GM21717 (cell line): ENCODE results near the gene YTHDF2.
"Not testable (repeated sequence)": the region's sequence is repeated elsewhere in the genome, so short reads cannot be mapped to it uniquely, and the experiment has no call there.

Experiments
- ATAC-seq: cut with Tn5 transposase; IDR thresholded peaks from one replicate; pipeline ENCODE4 v1.9.1; 2021; ENCODE audit warnings: mild to moderate bottlenecking, moderate library complexity; ENCODE audit not compliant: unreplicated experiment

The YTHDF2 gene

DNA sequence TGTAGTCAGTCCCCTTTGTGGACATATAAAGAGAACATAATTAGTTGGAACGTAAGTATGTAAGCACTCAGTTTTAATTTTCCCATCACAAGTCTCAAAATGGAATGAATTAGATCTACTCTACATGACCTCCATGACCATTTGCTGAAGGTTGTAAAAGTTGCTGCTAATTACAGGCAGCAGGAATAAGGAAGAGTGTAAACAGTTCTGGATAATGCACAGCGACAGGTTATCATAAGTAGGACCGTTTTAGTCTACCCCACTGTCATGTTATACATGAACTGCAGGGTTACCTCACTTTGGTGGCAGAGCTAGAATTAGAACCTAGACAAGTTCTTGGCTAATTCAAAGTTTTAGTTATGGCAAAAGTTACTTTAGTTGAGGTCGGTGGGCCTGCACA is 21.7 kb downstream of the YTHDF2 start:
- no peak for ATAC-seq

DNA sequence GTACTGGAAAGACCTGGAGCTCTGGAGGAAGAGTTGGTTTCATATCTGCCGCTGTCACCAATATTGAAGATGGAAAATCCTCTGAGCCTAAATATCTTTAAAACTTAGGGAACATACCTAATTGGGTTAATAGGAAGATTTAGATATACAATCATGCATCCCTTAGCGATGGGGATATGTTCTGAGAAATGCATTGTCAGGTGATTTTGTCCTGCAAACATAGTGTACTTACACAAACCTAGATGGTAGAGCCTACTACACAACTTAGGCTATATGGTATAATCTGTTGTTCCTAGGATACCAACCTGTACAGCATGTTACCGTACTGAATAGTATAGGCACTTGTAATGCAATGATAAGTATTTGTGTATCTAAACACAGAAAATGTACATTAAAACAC is 22.5 kb downstream of the YTHDF2 start:
- ATAC-seq: no peak

- ATAC-seq: no peak
These were observed 24.4 kb downstream of the YTHDF2 start for GRCh38 chr1:28761189-28761588.

- no peak for ATAC-seq
These were observed 29.9 kb downstream of the YTHDF2 start for GRCh38 chr1:28766532-28767183.

GRCh38 chr1:28770601-28771165 is 33.9 kb downstream of the YTHDF2 start:
- ATAC-seq: no peak

GRCh38 chr1:28771921-28772320 is 35.2 kb downstream of the YTHDF2 start:
- not testable (repeated sequence) for ATAC-seq

DNA sequence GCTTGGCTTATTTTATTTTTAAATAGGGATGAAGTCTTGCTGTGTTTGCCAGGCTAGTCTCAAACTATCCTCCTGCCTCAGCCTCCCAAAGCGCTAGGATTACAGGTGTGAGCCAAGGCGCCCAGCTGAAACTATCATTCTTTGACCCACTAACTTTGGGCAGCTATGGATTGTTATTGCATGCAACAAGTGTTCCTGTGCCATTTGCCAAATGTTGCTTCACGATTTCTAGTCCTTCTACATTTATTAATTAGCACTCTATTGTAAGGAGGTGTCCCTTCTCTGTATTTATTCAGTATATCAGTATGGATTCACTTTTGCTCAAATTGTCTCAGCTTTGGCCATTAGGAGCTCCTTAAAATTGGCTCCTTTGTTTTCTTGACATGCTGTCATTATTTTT is 36.4 kb downstream of the YTHDF2 start:
- no peak for ATAC-seq

GRCh38 chr1:28775121-28775942 is 38.6 kb downstream of the YTHDF2 start:
- ATAC-seq: no peak

DNA sequence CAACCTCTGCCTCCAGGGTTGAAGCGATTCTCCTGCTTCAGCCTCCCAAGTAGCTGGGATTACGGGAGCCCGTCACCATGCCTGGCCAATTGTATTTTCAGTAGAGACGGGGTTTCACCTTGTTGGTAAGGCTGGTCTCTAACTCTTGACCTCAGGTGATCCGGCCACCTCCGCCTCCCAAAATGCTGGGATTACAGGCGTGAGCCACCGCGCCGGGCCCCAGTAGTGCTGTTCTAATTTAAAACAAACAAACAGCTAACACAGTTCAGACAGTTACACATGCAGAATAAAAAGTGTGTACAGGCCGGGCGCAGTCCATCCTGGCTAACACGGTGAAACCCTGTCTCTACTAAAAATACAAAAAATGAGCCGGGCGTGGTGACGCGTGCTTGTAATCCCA is 39.6 kb downstream of the YTHDF2 start:
- ATAC-seq: no peak

DNA sequence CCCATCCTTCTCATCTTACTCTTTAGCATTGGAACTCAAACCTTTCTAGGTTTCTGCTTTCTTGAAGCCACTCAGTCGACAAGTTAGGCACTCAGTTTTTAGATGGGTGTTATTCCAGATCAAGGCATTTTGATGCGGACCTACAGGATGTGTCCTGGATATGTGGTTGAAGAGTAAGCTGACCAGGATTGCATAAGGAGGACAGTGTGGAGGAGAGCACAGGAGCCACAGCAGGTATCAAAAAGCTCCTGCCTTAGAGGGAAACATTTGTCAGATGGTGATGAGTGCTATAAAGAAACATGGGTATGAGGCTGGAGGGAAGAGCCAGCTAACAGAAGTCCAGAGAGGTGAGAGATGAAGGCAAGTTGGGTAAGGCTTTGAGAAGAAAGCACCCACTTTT is 41.3 kb downstream of the YTHDF2 start:
- ATAC-seq: no peak

DNA sequence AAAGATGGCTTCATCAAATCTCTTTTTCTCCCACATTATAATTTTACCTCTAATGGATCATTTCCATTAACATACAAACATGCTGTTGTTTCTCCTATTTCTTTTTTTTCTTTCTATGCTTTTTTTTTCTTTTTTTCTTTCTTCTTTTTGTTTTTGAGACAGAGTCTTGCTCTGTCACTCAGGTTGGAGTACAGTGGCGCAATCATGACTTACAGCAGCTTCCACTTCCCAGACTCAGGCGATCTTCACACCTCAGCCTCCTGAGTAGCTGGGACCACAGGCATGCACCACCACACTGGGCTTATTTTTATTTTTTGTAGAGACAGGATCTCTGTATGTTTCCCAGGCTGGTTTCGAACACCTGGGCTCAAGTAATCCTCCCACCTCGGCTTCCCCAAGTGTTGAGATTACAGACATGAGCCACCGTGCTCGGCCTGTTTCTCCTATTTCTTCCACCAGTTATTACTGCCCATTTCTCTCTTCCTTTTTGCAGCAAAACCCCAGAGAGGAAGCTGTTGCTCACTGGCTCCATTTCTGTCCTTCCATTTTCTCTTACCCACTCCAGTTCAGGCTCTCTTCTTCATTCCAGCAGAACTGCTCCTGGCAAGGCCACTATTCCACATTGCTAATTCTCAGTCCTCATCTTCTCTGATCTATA is 43.1 kb downstream of the YTHDF2 start:
- no peak for ATAC-seq

DNA sequence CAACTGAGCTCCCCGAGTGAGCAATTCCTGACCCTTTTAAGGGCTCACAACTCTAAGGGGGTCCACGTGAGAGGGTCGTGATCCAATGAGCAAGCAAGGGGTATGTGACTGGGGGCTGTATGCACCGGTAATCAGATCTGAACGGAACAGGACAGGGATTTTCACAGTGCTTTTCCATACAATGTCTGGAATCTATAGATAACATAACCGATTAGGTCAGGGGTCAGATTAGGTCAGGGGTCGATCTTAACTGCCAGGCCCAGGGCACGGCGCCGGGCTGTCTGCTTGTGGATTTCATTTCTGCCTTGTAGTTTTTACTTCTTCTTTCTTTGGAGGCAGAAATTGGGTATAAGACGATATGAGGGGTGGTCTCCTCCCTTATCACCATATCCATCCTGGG is 44.6 kb downstream of the YTHDF2 start:
- no peak for ATAC-seq

DNA sequence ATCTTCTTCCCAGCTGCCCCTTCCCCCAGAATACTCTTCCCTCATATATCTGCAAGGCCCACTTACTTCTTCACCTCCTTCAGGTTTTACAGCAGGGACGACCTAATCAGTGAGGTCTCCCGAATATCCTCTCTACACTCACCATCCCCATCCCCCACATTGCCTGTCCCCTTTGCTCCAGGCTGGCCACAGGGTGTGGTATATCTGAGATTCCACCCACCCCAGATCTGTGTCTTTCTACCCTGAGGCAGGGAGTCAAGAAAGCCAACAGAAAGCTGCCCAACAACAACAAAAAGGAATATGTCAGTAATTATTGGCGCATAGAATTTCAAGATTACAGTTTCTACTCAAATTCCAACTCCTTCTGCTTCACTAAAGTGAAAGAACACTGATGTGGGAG is 45.3 kb downstream of the YTHDF2 start:
- no peak for ATAC-seq

DNA sequence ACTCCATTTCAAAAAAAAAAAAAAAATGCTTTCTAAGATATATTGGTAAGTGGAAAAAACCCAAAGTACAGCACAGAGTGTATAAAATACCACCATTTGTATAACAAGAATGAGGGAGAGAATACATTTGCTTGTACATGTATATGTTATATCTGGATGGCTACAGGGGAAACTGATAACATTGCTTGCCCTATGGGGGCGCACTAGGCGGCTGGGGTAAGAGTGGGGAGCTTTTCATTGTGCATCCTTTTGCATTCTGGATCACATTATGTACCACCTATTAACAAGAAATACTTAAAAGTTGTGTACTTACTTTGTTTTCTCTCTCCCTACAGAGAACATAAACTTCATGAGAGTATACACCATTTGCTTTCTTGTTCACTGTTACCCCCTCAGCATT is 46.6 kb downstream of the YTHDF2 start:
- no peak for ATAC-seq

- ATAC-seq: no peak
These were observed 52.7 kb downstream of the YTHDF2 start for GRCh38 chr1:28789412-28789811.

GRCh38 chr1:28789816-28790215 is 53.1 kb downstream of the YTHDF2 start:
- ATAC-seq: no peak

DNA sequence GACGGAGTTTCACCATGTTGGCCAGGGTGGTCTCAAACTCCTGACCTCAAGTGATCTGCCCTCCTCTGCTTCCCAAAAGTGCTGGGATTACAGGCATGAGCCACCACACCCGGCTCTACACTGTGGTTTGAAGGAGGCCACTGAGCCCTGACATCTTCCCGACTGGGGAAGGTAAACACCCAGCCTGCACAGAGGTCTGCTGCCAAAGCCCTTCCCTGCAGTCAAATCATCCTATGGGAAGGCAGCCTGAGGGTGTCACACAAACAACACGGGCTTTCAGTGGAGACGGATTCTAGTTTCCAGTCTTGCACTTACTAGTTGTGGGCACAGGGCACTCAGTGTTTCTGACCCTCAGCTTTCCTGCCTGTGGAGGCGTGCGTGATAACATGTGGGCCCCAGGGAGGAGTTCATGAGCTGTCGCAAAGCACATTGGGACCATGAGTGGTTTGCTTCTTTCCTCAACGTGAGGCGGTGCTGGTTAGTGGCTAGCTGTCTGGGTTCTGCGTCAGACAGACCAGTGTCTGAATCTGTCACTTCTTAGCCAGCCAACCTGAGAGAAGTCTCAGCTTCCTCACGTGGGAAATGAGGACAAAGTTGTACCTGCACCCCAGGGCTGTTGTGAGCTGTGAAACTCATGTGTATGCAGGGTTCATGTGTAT is 53.8 kb downstream of the YTHDF2 start:
- ATAC-seq: no peak

DNA sequence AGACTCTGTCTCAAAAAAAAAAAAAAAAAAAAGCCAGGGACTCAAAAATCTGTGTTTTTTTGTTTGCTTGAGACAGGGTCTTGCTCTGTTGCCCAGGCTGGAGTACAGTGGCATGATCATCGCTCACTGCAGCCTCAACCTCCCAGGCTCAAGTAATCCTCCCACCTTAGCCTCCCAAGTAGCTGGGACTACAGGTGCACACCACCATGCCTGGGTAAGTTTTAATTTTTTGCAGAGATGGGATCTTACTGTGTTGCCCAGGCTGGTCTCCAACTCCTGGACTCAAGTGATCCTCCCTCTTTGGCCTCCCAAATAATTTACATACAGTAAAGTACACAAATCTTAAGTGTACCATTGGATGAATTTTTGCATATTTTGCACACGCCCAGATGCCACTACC is 55.2 kb downstream of the YTHDF2 start:
- ATAC-seq: not testable (repeated sequence)

DNA sequence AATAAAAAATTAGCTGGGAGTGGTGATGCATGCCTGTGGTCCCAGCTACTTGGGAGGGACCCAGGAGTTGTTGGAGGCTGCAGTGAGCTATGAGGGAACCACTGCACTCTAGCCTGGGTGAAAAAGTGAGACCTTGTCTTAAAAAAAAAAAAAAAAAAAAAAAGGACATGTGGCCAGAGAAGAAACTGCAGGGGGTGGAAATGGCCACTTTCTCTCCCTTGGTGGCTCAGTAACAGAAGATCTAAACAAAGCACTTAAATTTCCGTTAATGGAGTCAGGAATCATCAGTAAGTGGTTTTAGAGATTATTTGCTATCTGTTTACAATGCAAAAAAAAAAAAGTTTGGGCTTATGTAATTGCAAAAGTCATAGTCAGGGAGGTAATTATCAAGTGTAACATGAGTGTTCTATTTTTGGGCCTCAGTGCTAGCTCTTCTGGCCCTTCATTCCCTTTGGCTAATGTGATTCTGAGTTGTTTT is 55.9 kb downstream of the YTHDF2 start:
- ATAC-seq: no peak

DNA sequence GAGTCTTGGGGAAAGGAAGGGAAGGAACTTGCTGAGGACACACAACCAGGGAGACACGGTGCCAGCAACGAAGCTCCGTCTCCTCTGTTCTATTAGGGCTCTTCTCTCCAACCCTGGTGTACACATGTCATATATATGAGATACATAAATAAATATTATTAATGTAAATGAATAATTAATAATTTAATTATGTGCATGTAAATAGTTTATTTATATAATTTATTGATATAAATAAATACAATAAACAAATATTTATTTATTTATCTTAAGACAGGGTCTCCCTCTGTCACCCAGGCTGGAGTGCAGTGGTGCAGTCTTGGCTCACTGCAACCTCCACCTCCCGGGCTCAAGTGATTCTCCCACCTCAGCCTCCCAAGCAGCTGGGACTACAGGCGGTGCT is 57.8 kb downstream of the YTHDF2 start:
- ATAC-seq: not testable (repeated sequence)
